ENCODE results near the gene ZBTB20.
A peak's percentile ranks its signal among the peaks of the same experiment; 100 is the strongest.

Gene ZBTB20

GRCh38 chr3:114476511-114476910 is 670.6 kb downstream of the ZBTB20 start:
- no peak for TF ChIP-seq CTCF (IDR thresholded peaks at IDR 0.05; ENCODE audit: extremely low read depth, missing control alignments)
- no peak for DNase-seq (ENCODE audit: low spot score)

GRCh38 chr3:114471478-114471877 is 675.6 kb downstream of the ZBTB20 start:
- TF ChIP-seq CTCF (IDR thresholded peaks at IDR 0.05; ENCODE audit: extremely low read depth, missing control alignments): no peak
- DNase-seq (ENCODE audit: low spot score): no peak

GRCh38 chr3:114469070-114469469 is 678.0 kb downstream of the ZBTB20 start:
- no peak for DNase-seq (ENCODE audit: low spot score)
- TF ChIP-seq CTCF (IDR thresholded peaks at IDR 0.05; ENCODE audit: extremely low read depth, missing control alignments): no peak

- no peak for DNase-seq (ENCODE audit: low spot score)
- no peak for TF ChIP-seq CTCF (IDR thresholded peaks at IDR 0.05; ENCODE audit: extremely low read depth, missing control alignments)
These were observed 680.3 kb downstream of the ZBTB20 start for GRCh38 chr3:114466816-114467215.

GRCh38 chr3:114466251-114466650 is 680.8 kb downstream of the ZBTB20 start:
- TF ChIP-seq CTCF (IDR thresholded peaks at IDR 0.05; ENCODE audit: extremely low read depth, missing control alignments): no peak
- no peak for DNase-seq (ENCODE audit: low spot score)

GRCh38 chr3:114464548-114464947 is 682.5 kb downstream of the ZBTB20 start:
- DNase-seq (ENCODE audit: low spot score): peak; percentile 52
- TF ChIP-seq CTCF (IDR thresholded peaks at IDR 0.05; ENCODE audit: extremely low read depth, missing control alignments): no peak

- no peak for TF ChIP-seq CTCF (IDR thresholded peaks at IDR 0.05; ENCODE audit: extremely low read depth, missing control alignments)
- no peak for DNase-seq (ENCODE audit: low spot score)
These were observed 684.3 kb downstream of the ZBTB20 start for GRCh38 chr3:114462750-114463149.

All from GM20000 (cell line).